ENCODE results near the gene CERS4. TPM values are rescaled to one million over a fixed set of nuclear protein-coding genes. Genes with fewer than 3 reads are reported as not detected.

Gene CERS4
- total and polyA plus RNA-seq, 2 donors from 2014 or later, result 36.5 to 65.5 TPM

DNA sequence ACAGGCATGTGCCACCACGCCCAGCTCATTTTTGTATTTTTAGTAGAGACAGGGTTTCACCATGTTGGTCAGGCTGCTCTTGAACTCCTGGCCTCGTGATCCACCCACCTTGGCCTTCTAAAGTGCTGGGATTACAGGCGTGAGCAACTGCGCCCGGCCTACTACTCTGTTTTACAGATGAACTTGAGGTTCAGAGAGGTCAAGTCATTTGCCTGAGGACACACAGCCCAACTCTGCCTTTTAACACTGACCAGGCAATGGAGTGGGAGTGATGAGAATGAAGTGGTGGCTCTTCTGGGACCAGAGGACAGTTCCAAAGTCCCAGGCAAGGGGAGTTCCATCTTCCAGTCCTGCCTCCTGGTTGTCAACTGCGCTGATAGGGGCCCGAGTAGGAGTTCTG, 41.4 kb downstream of the CERS4 start:
- peaks cover 0 to 3% (median 0%) of the 10 kb centered on the region in 3 donors for H3K36me3 ChIP-seq (ENCODE audit: control insufficient read depth in 2 of 3, insufficient read depth in 3 of 3, low read length in 3 of 3)
- no peak overlapping the region for H3K4me3 ChIP-seq (ENCODE audit: low read length in 3 of 3)
- H3K9me3 ChIP-seq (ENCODE audit: control insufficient read depth in 2 of 3, insufficient read depth in 1 of 3, low read length in 3 of 3), result no peaks in the 10 kb centered on the region
- H3K27me3 ChIP-seq (ENCODE audit: control insufficient read depth, insufficient read depth, low read length), result no peaks in the 10 kb centered on the region
- DNase-seq (no peak), FAIRE-seq (no peak)
- H3K9ac ChIP-seq (ENCODE audit: low read length in 3 of 3), result no peak overlapping the region
- intact Hi-C loops (cut with DNase I), result no loop called here
- TF ChIP-seq, protein P1, sequence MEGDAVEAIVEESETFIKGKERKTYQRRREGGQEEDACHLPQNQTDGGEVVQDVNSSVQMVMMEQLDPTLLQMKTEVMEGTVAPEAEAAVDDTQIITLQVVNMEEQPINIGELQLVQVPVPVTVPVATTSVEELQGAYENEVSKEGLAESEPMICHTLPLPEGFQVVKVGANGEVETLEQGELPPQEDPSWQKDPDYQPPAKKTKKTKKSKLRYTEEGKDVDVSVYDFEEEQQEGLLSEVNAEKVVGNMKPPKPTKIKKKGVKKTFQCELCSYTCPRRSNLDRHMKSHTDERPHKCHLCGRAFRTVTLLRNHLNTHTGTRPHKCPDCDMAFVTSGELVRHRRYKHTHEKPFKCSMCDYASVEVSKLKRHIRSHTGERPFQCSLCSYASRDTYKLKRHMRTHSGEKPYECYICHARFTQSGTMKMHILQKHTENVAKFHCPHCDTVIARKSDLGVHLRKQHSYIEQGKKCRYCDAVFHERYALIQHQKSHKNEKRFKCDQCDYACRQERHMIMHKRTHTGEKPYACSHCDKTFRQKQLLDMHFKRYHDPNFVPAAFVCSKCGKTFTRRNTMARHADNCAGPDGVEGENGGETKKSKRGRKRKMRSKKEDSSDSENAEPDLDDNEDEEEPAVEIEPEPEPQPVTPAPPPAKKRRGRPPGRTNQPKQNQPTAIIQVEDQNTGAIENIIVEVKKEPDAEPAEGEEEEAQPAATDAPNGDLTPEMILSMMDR (IDR thresholded peaks at IDR 0.05; ENCODE audit: borderline replicate concordance, extremely low read depth, insufficient read depth), result no peak
- H3K27ac ChIP-seq (ENCODE audit: low read depth in 2 of 2, low read length in 2 of 2), result no peak overlapping the region
- H3K4me1 ChIP-seq (ENCODE audit: control insufficient read depth in 2 of 3, insufficient read depth in 2 of 3, low read depth in 1 of 3, low read length in 3 of 3), result no peaks in the 10 kb centered on the region

DNA sequence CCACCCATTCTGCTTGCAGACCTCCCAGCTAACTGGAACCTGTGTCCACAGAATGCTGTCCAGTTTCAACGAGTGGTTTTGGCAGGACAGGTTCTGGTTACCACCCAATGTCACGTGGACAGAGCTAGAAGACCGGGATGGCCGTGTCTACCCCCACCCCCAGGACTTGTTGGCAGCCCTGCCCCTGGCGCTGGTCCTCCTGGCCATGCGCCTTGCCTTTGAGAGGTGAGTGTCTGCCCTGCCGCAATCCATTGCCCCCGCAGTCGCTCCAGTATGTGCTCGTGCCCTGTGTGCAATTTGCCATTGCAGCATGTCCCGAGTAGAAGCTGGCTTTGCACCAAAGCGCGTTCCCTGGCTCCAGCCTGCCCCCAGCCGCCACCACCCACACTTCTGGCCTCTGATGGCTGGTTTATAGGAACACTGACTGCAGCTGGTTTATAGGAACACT, 41.9 kb downstream of the CERS4 start:
- no peak overlapping the region for H3K27ac ChIP-seq (ENCODE audit: low read depth in 2 of 2, low read length in 2 of 2)
- DNase-seq, result no peak

DNA sequence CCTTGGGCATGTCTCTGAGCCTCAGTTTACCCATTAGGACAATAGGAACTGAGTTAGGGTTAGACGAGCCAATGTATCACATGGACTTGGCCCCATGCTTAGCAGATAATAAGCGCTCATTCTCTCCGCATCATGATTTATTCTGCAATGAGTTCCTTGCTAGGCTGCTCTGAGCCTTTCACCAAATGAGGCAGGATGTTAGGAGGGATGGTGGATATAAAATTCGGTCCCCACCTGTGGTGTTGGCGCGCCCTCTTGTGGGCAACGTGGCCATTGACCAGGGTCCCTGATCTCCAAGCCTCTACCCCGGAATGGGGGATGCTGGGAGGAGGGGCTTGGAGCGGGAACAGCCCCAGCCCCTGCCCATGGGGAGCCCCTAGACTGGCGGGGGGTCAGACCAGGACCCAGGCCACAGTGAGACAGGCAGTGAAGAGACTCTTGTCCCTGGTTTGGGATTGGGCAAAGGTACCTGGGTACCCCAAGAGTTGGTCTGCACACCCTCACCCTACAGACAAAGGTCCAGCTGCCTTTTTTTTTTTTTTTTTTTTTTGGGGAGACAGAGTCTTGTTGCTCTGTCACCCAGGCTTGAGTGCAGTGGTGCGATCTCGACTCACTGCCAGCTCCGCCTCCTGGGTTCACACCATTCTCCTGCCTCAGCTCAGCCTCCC, 43.9 kb downstream of the CERS4 start:
- no peak for FAIRE-seq

More for the DNA sequence above, 41.9 kb downstream of the CERS4 start:
- no peak for FAIRE-seq
- Histone ChIP-seq H3K9me3 (ENCODE audit: control insufficient read depth in 2 of 3, insufficient read depth in 1 of 3, low read length in 3 of 3) (no peaks in the 10 kb centered on the region), H3K36me3 (ENCODE audit: control insufficient read depth in 2 of 3, insufficient read depth in 3 of 3, low read length in 3 of 3) (peaks cover 3 to 5% (median 3%) of the 10 kb centered on the region in 3 donors), H3K4me1 (ENCODE audit: control insufficient read depth in 2 of 3, insufficient read depth in 2 of 3, low read depth in 1 of 3, low read length in 3 of 3) (no peaks in the 10 kb centered on the region), H3K27me3 (ENCODE audit: control insufficient read depth, insufficient read depth, low read length) (no peaks in the 10 kb centered on the region), H3K4me3 (ENCODE audit: low read length in 3 of 3) (no peak overlapping the region), H3K9ac (ENCODE audit: low read length in 3 of 3) (no peak overlapping the region)
- intact Hi-C loops (cut with DNase I), result no loop called here
- TF ChIP-seq, protein P1 (IDR thresholded peaks at IDR 0.05; ENCODE audit: borderline replicate concordance, extremely low read depth, insufficient read depth), result no peak

More for the DNA sequence above, 43.9 kb downstream of the CERS4 start:
- Histone ChIP-seq H3K9ac (ENCODE audit: low read length in 3 of 3) (no peak overlapping the region), H3K4me1 (ENCODE audit: control insufficient read depth in 2 of 3, insufficient read depth in 2 of 3, low read depth in 1 of 3, low read length in 3 of 3) (no peaks in the 10 kb centered on the region), H3K9me3 (ENCODE audit: control insufficient read depth in 2 of 3, insufficient read depth in 1 of 3, low read length in 3 of 3) (no peaks in the 10 kb centered on the region), H3K36me3 (ENCODE audit: control insufficient read depth in 2 of 3, insufficient read depth in 3 of 3, low read length in 3 of 3) (peaks cover 5 to 10% (median 8%) of the 10 kb centered on the region in 3 donors), H3K27ac (ENCODE audit: low read depth in 2 of 2, low read length in 2 of 2) (no peak overlapping the region), H3K4me3 (ENCODE audit: low read length in 3 of 3) (no peak overlapping the region), H3K27me3 (ENCODE audit: control insufficient read depth, insufficient read depth, low read length) (no peaks in the 10 kb centered on the region)
- TF ChIP-seq, protein P1 (IDR thresholded peaks at IDR 0.05; ENCODE audit: borderline replicate concordance, extremely low read depth, insufficient read depth), result peak; percentile 95
- DNase-seq, result peak; percentile 88 to 92 (median 89)
- intact Hi-C loops (cut with DNase I), result no loop called here

Measured in kidney (tissue), 14 donors.